Fibroblast of gingiva (primary cell): ENCODE data around the gene CGB8.

Experiments used
- DNase-seq: peaks from one replicate; pipeline ENCODE4 v3.0.0-alpha.2; 2011; ENCODE audit warnings: low read depth

Gene CGB8

GRCh38 chr19:49006905-49007304, 42.0 kb downstream of the CGB8 start:
- DNase-seq, result no peak

GRCh38 chr19:49004964-49005614, 43.8 kb downstream of the CGB8 start:
- no peak for DNase-seq

GRCh38 chr19:49004133-49004532, 44.8 kb downstream of the CGB8 start:
- DNase-seq, result no peak

- DNase-seq, result peak; percentile 55
Observed at GRCh38 chr19:48999481-49000325, 49.2 kb downstream of the CGB8 start.

DNA sequence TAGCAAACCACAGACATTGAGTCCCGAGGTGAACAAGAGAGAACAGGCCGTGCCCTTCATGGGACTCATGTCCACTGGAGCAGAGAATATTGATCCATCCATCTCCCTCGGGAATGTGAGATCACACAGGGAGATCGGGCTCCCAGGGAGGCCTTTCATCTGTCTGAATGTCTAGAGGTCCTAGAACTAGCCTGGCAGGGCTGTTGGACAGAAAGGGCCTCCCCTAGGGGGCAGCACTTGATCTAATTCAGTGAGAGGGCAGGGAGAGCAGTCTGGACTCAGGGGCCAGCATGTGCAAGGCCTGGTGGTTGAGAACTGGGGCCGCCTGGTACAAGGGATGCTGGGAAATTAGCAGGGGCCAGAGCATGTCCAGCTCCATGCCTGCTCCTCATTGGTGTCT, 50.9 kb downstream of the CGB8 start:
- no peak for DNase-seq
